GM12801 (cell line): ENCODE results near the gene COTL1.

Experiments used
- TF ChIP-seq, protein P1 (sequence below): IDR thresholded peaks from one replicate; pipeline ENCODE4 v1.5.1; 2011; ENCODE audit warnings: control low read depth; ENCODE audit not compliant: insufficient read length; ENCODE audit errors: extremely low read depth

COTL1 gene

DNA sequence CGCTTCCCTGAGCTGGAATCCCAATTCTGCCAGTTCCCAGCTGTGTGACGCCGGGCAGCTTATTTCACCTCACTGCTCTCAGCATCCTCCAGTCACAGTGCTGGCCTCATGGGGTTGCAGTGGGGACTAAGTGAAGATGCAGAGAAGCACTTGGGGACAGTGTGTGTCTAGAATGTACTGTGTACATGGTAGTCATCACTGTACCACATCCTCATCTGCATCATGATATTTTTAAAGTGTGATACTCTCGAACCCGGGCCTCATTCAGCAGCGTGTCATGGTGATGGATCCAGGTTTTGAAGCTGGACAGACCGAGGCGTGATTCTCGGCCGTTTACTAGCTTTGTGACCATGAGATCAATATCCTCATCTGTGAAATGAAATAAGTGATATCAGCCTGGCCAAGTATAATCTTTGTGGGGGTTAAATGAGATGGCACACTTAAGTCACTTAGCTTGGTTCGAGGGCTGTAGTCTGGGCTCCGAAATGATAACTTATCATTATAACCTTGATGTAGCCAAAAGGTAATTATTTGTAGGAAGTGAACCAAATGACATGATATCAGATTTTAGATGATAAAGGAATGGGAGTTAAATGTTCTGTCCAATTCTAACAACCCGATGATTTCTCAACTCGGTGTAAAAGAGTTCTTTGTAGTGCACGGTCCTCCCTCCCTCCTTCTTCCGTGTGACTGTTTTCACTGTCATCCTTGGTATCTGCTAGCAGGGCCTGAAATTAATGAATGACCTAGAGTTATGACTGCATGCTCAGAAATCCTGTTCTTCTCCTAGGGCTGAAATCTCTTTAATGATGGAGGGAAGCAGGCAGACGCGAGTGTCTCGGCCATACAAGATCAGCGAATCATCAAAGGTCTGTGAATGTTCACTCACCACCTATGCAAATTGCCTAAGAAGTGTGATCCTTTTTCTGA is 32.4 kb upstream of the COTL1 start:
- TF ChIP-seq, protein P1, sequence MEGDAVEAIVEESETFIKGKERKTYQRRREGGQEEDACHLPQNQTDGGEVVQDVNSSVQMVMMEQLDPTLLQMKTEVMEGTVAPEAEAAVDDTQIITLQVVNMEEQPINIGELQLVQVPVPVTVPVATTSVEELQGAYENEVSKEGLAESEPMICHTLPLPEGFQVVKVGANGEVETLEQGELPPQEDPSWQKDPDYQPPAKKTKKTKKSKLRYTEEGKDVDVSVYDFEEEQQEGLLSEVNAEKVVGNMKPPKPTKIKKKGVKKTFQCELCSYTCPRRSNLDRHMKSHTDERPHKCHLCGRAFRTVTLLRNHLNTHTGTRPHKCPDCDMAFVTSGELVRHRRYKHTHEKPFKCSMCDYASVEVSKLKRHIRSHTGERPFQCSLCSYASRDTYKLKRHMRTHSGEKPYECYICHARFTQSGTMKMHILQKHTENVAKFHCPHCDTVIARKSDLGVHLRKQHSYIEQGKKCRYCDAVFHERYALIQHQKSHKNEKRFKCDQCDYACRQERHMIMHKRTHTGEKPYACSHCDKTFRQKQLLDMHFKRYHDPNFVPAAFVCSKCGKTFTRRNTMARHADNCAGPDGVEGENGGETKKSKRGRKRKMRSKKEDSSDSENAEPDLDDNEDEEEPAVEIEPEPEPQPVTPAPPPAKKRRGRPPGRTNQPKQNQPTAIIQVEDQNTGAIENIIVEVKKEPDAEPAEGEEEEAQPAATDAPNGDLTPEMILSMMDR = no peak

DNA sequence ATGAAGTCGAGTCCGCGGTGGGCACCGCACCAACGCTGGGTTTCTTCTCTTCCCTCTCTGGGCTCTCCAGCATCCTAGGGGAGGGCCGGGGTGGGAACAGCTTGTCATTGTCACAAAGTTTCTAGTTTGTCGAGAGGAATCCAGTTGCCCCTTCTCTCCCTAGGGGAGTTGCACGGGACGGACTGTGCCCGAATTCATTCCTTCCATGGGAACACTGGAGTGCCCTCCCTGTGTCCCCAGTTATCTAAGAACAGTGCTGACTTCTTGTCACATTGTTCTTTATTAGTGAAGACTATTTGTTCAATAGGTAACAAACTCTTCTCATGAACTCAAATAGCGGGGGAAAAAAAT is 31.6 kb upstream of the COTL1 start:
- TF ChIP-seq, protein P1 = no peak

DNA sequence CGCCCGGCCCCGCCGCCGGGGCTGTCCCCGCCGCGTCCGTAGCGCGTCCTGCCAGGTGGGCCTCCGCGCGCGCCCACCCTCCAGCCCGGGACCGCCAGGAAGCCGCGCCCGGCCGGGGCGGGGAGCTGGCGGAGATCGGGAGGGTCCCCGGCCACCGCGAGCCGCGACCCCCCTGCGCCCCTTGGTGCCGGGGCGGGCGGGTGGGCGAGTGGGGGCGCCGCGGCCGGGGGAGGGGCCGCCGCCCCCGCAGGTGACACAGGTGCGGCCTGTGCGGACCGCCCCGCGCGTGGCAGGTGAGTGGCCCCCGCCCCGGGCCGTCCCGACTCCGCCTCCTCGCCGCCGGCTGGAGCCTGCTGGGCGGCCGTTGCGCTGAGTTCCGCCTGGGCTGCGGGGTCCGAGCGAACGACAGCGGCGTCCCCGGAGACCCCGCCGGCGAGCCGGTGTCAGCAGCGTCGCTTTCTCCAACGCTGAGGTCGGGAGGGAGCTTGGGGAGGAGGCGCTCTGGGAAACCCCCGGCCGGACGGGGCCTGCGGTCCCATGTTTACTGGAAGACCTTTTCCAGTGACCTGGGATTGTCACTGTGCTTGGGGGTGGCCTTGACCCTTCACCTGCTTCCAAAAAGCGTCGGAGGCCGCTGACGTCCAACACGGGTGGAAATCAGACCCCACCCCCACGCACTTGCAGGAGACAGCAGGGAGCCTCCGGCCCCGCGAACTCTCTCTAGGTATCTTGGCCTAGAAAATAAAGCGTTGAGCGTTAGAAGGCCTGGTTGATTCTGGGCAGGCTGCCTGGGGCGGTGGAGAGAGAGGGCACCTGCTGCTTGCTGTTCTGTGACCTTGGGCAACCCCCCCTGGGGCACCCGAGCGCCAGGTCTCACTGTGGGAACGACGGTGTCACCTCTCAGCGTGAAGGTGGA is 31.0 kb upstream of the COTL1 start:
- TF ChIP-seq, protein P1 = no peak

DNA sequence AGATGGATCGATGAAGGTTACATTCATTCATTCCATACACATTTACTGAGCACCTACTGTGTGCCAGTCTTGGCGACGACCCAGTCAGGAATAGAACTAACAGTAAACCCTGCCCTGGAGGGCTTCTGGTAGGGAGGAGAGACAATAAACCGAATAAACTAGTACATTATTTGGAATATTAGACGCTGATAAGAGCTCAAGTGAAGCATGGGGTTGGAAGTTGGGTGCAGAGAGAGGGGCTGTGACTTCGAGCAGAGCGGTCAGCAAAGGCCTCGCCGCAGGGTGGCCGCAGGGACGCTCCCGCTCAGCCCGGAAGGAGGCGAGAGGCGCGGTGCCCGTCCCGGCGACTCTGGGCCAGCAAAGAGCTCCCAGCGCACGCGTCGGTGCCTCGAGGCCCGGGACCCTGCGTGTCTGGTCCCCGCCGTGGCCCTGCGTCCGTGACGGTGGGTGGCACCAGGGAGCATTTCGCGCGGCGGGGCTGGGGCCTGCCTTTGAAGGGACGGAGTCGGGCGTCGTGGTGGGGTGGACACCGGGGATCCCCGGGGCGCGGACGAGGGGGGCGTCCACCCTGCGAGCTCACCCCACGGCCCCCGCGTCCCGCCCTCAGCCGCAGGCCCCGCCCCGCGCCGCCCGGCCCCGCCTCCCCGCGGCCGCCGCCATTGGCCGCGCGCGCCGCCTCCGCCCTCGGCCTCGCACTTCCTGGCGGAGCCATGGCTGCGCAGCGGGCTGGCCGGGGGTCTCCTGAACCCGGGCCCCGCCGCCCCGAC is 30.1 kb upstream of the COTL1 start, which contains the start of gene KLHL36:
TSS of gene KLHL36 (plus strand) at position 684 of the 767 bp plus-strand sequence. CDS start 2,357 bp downstream, outside the sequence.
- TF ChIP-seq, protein P1 = no peak

DNA sequence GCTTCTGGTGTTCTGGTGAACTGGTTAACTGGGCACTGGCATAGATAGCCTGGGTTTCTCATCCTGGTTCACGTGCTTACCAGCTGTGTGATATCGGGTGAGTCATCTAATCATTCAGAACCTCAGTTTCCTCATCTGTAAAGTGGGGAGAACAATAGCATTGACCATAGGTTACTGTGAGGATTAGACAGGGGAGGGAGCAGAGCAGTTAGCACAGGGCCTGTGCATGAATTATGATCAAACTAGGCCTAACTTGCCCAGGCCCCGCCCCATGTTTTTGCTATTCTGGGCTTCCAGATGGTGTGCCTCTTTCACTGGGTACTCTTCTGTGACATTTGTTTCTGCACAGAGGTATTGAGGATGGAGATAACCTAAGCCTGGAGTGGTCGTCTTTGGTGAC is 25.8 kb upstream of the COTL1 start:
- TF ChIP-seq, protein P1 = no peak

DNA sequence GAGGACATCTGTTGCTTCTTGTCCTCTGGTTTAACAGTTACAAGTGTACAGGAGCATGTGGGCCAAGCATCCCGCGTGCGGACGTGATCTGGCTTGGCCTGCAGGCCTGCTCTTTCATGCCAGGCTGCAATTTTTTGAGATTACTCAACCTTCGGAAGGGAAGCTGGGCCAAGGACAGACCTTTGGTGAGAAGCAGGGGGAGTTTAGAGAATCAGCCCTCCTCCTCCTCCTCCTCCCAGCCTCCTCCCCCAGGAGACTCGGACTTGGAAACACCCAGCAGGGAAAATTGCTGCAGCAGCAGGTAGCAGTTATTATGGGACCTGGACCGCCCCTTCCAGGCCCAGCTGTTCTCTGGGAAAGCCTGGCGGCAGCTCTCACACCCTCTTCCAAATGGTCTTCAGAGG is 25.3 kb upstream of the COTL1 start:
- TF ChIP-seq, protein P1 = no peak
